Measurements from ENCODE around the gene OR51D1.

GRCh38 chr11:4605057-4605456 is 32.2 kb upstream of the OR51D1 start:
- TF ChIP-seq EZH2 (optimal IDR thresholded peaks at IDR 0.05; ENCODE audit: low read depth, low read length) (no peak), CTCF (IDR thresholded peaks at IDR 0.05; ENCODE audit: low read length) (no peak), EZH2phosphoT487 (IDR thresholded peaks at IDR 0.05; ENCODE audit: low read length) (no peak)

Data from MM.1S (cell line).